Nephron progenitor cell (in vitro differentiated cells): Measurements from ENCODE around the gene PPP1R2.
"Not testable (repeated sequence)": the region's sequence is repeated elsewhere in the genome, so short reads cannot be mapped to it uniquely, and the experiment has no call there.

Source experiments
- DNase-seq: peaks from one replicate; pipeline ENCODE4 v3.0.0; 2021
- H3K27ac Mint-ChIP-seq: 2 replicates; pipeline ENCODE4 v1.8.0; 2021; ENCODE audit warnings: mild to moderate bottlenecking, moderate library complexity, mixed read lengths
- H3K27me3 Mint-ChIP-seq: 2 replicates; pipeline ENCODE4 v1.8.0; 2021; ENCODE audit warnings: mild to moderate bottlenecking, low read depth, mixed read lengths; ENCODE audit not compliant: poor library complexity
- H3K36me3 Mint-ChIP-seq: 2 replicates; pipeline ENCODE4 v1.8.0; 2021; ENCODE audit warnings: low read depth, mixed read lengths
- H3K4me1 Mint-ChIP-seq: 2 replicates; pipeline ENCODE4 v1.8.0; 2021; ENCODE audit warnings: mixed read lengths
- H3K4me3 Mint-ChIP-seq: 2 replicates; pipeline ENCODE4 v1.8.0; 2021; ENCODE audit warnings: mild to moderate bottlenecking, moderate library complexity, mixed read lengths
- H3K9me3 Mint-ChIP-seq: 2 replicates; pipeline ENCODE4 v1.8.0; 2021; ENCODE audit warnings: mild to moderate bottlenecking, moderate library complexity, mixed read lengths
- CTCF ChIP-seq: fragments of 200-600 bp; sonication (generic); IDR thresholded peaks from 2 replicates; pipeline ENCODE4 v1.5.0; 2021; ENCODE audit warnings: antibody characterized with exemption

Gene PPP1R2

GRCh38 chr3:195475614-195476013, 67.5 kb downstream of the PPP1R2 start:
- DNase-seq = no peak
- no peak for TF ChIP-seq CTCF
- Mint-ChIP-seq H3K4me3 (no peak overlapping the region), H3K4me1 (no peaks in the 10 kb centered on the region), H3K27ac (no peak overlapping the region), H3K36me3 (no peaks in the 10 kb centered on the region), H3K27me3 (peaks cover 3% of the 10 kb centered on the region), H3K9me3 (peaks cover 11% of the 10 kb centered on the region)

GRCh38 chr3:195475116-195475515, 68.0 kb downstream of the PPP1R2 start:
- DNase-seq, H3K27ac Mint-ChIP-seq, H3K4me3 Mint-ChIP-seq, H3K4me1 Mint-ChIP-seq, H3K27me3 Mint-ChIP-seq, H3K36me3 Mint-ChIP-seq: not testable (repeated sequence)
- peaks cover 11% of the 10 kb centered on the region for H3K9me3 Mint-ChIP-seq

GRCh38 chr3:195468841-195469240, 74.3 kb downstream of the PPP1R2 start:
- DNase-seq = no peak
- Mint-ChIP-seq H3K4me1 (no peaks in the 10 kb centered on the region), H3K27me3 (peaks cover 3% of the 10 kb centered on the region), H3K4me3 (no peak overlapping the region), H3K36me3 (no peaks in the 10 kb centered on the region), H3K9me3 (peaks cover 20% of the 10 kb centered on the region), H3K27ac (no peak overlapping the region)
- TF ChIP-seq CTCF = no peak

- H3K4me3 Mint-ChIP-seq = no peak overlapping the region
- peaks cover 20% of the 10 kb centered on the region for H3K9me3 Mint-ChIP-seq
- H3K36me3 Mint-ChIP-seq = no peaks in the 10 kb centered on the region
- no peaks in the 10 kb centered on the region for H3K4me1 Mint-ChIP-seq
- peaks cover under 1% of the 10 kb centered on the region for H3K27me3 Mint-ChIP-seq
- no peak for DNase-seq
- no peak for TF ChIP-seq CTCF
- no peak overlapping the region for H3K27ac Mint-ChIP-seq
These were observed 74.7 kb downstream of the PPP1R2 start for GRCh38 chr3:195468391-195468776.

- H3K4me1 Mint-ChIP-seq = no peaks in the 10 kb centered on the region
- H3K27me3 Mint-ChIP-seq = no peaks in the 10 kb centered on the region
- H3K4me3 Mint-ChIP-seq = no peak overlapping the region
- no peak for DNase-seq
- peaks cover 20% of the 10 kb centered on the region for H3K9me3 Mint-ChIP-seq
- TF ChIP-seq CTCF = no peak
- H3K27ac Mint-ChIP-seq = no peak overlapping the region
- H3K36me3 Mint-ChIP-seq = no peaks in the 10 kb centered on the region
These were observed 75.3 kb downstream of the PPP1R2 start for GRCh38 chr3:195467641-195468390.

- Mint-ChIP-seq H3K27me3 (no peaks in the 10 kb centered on the region), H3K4me3 (no peak overlapping the region), H3K9me3 (peaks cover 20% of the 10 kb centered on the region), H3K4me1 (peaks cover 4% of the 10 kb centered on the region), H3K27ac (no peak overlapping the region), H3K36me3 (no peaks in the 10 kb centered on the region)
- no peak for DNase-seq
- no peak for TF ChIP-seq CTCF
These were observed 76.9 kb downstream of the PPP1R2 start for GRCh38 chr3:195466251-195466650.
